SK-N-SH (cell line): ENCODE data around the gene CDH23. TPM values are rescaled to one million over a fixed set of nuclear protein-coding genes. Genes with fewer than 3 reads are reported as not detected.

Experiments used
- CTCF ChIA-PET: fragments of 300-600, 350-600 bp; formaldehyde crosslinking; extraction: SDS; loops from one replicate; lab custom pipeline; 2021; lab: Yijun Ruan, JAX
- POLR2A ChIA-PET: fragments of 350-600 bp; sonication (Branson Sonifier 250); formaldehyde crosslinking; extraction: SDS; loops from one replicate; lab custom pipeline; 2020; ENCODE audit warnings: antibody characterized with exemption, inconsistent platforms; lab: Yijun Ruan, JAX
- DNase-seq: peaks from one replicate; pipeline ENCODE4 v3.0.0; 2012
- H2AFZ ChIP-seq: fragments of 200-600 bp; sonication (generic); 2 replicates; pipeline ENCODE4 v1.8.1; 2016; ENCODE audit warnings: antibody characterized with exemption, mild to moderate bottlenecking, low read depth
- H3F3A ChIP-seq: fragments of 200-600 bp; sonication (generic); replicated peaks from 2 replicates; pipeline ENCODE3; 2016; ENCODE audit warnings: antibody characterized with exemption, mild to moderate bottlenecking; ENCODE audit not compliant: insufficient read depth
- H3K27ac ChIP-seq, 2 experiments: fragments of 200-500 bp in 1 of 2; fragments of 200-600 bp in 1 of 2; sonication (Bioruptor generic) in 1 of 2; sonication (generic), shearing (Covaris generic) in 1 of 2; 2 replicates each; pipeline versions ENCODE4 v1.5.1 to v1.6.1; 2014 to 2016; ENCODE audit warnings: low read depth in 2 of 2, inconsistent platforms in 1 of 2, low read length in 1 of 2, mild to moderate bottlenecking in 1 of 2, mixed read lengths in 1 of 2
- H3K27me3 ChIP-seq: fragments of 200-600 bp; sonication (generic), shearing (Covaris generic); 2 replicates; pipeline ENCODE4 v1.6.1; 2016; ENCODE audit warnings: mixed run types; ENCODE audit not compliant: insufficient read depth
- H3K36me3 ChIP-seq, 2 experiments: fragments of 200-500 bp in 1 of 2; fragments of 200-600 bp in 1 of 2; sonication (Bioruptor generic) in 1 of 2; sonication (generic) in 1 of 2; replicated peaks in 1 of 2; 2 replicates each; pipeline versions ENCODE3 to v1.5.1; 2014 to 2016; ENCODE audit warnings: low read length in 1 of 2, mild to moderate bottlenecking in 1 of 2; ENCODE audit not compliant: insufficient read depth in 2 of 2, control insufficient read depth in 1 of 2
- H3K4me1 ChIP-seq, 2 experiments: fragments of 200-500 bp in 1 of 2; fragments of 200-600 bp in 1 of 2; sonication (Bioruptor generic) in 1 of 2; sonication (generic), shearing (Covaris generic) in 1 of 2; 2 replicates each; pipeline versions ENCODE4 v1.5.1 to v1.6.1; 2014 to 2016; ENCODE audit warnings: low read depth in 1 of 2, low read length in 1 of 2, mixed run types in 1 of 2; ENCODE audit not compliant: insufficient read depth in 2 of 2, control insufficient read depth in 1 of 2
- H3K4me2 ChIP-seq: fragments of 200-600 bp; sonication (generic), shearing (Covaris generic); 2 replicates; pipeline ENCODE4 v1.6.1; 2017; ENCODE audit warnings: mixed run types
- H3K4me3 ChIP-seq, 2 experiments: fragments of 200-500 bp in 1 of 2; fragments of 200-600 bp in 1 of 2; sonication (Bioruptor generic) in 1 of 2; sonication (generic), shearing (Covaris generic) in 1 of 2; 2 replicates each; pipeline versions ENCODE4 v1.5.1 to v1.8.1; 2014 to 2016; ENCODE audit warnings: low read depth in 2 of 2, inconsistent platforms in 1 of 2, low read length in 1 of 2, mild to moderate bottlenecking in 1 of 2, mixed read lengths in 1 of 2, moderate library complexity in 1 of 2
- H3K79me2 ChIP-seq: fragments of 200-600 bp; sonication (generic); 2 replicates; pipeline ENCODE4 v1.8.1; 2017; ENCODE audit warnings: mild to moderate bottlenecking; ENCODE audit not compliant: insufficient read depth
- H3K9ac ChIP-seq: fragments of 200-600 bp; sonication (generic); 2 replicates; pipeline ENCODE4 v1.6.1; 2017; ENCODE audit warnings: mixed run types
- H3K9me2 ChIP-seq: fragments of 200-600 bp; sonication (generic); 2 replicates; pipeline ENCODE4 v1.6.1; 2017; ENCODE audit warnings: mixed run types
- H3K9me3 ChIP-seq: fragments of 200-600 bp; sonication (generic); 2 replicates; pipeline ENCODE4 v1.6.1; 2017; ENCODE audit warnings: mixed run types, mild to moderate bottlenecking, moderate library complexity
- H4K20me1 ChIP-seq: fragments of 200-600 bp; sonication (generic); 2 replicates; pipeline ENCODE4 v1.6.1; 2017; ENCODE audit warnings: mild to moderate bottlenecking, mixed run types; ENCODE audit not compliant: insufficient read depth
- CHD2 ChIP-seq: fragments of 150-350 bp; IDR thresholded peaks from 2 replicates; pipeline ENCODE4 v1.6.1; 2018; ENCODE audit warnings: low read length; ENCODE audit not compliant: partially characterized antibody
- GATA2 ChIP-seq: sonication (generic); formaldehyde crosslinking; IDR thresholded peaks from 2 replicates; pipeline ENCODE4 v1.5.0; 2020; ENCODE audit warnings: mild to moderate bottlenecking, missing genetic modification reagents
- MXI1 ChIP-seq: IDR thresholded peaks from 2 replicates; pipeline ENCODE4 v1.6.1; 2012; ENCODE audit warnings: mild to moderate bottlenecking, low read depth, low read length, improper control_type of control experiment
- NFIC ChIP-seq: IDR thresholded peaks from 2 replicates; pipeline ENCODE4 v1.4.0; 2012; ENCODE audit warnings: borderline replicate concordance
- NRF1 ChIP-seq: IDR thresholded peaks from 2 replicates; pipeline ENCODE4 v1.6.1; 2012; ENCODE audit warnings: low read depth, mild to moderate bottlenecking, low read length
- RAD21 ChIP-seq: IDR thresholded peaks from 2 replicates; pipeline ENCODE4 v1.6.1; 2012; ENCODE audit warnings: mild to moderate bottlenecking, low read length
- RFX5 ChIP-seq: IDR thresholded peaks from 2 replicates; pipeline ENCODE4 v1.6.1; 2012; ENCODE audit warnings: mild to moderate bottlenecking, improper control_type of control experiment, low read length
- TAF1 ChIP-seq: IDR thresholded peaks from 2 replicates; pipeline ENCODE4 v1.6.1; 2012; ENCODE audit warnings: low read depth, mild to moderate bottlenecking, low read length, moderate library complexity, borderline replicate concordance
- ZBTB33 ChIP-seq: IDR thresholded peaks from 2 replicates; pipeline ENCODE4 v1.4.0; 2012; ENCODE audit warnings: low read depth, borderline replicate concordance
- WGBS: methylation state at CpG from one replicate; pipeline ENCODE4 v1.1.6; 2017; ENCODE audit warnings: low lambda C conversion rate; 5-methylcytosine and 5-hydroxymethylcytosine counted together
- polyA plus RNA-seq, 3 experiments: library from polyadenylated mRNA; depleted of rRNA; stranded (reverse); fragments of >200 nt; gene quantifications; 2 replicates each; pipeline ENCODE4 v1.2.3, GENCODE V29; 2012
- TF ChIP-seq, protein P1 (sequence below): fragments of 200-600 bp; sonication (generic); IDR thresholded peaks from 2 replicates; pipeline ENCODE4 v1.6.1; 2017; ENCODE audit warnings: antibody characterized with exemption, mild to moderate bottlenecking, moderate library complexity
- TF ChIP-seq, protein P2 (sequence below): IDR thresholded peaks from 2 replicates; pipeline ENCODE4 v1.4.0; 2012; ENCODE audit warnings: low read depth
- TF ChIP-seq, protein P3 (sequence below): IDR thresholded peaks from 2 replicates; pipeline ENCODE4 v1.4.0; 2012; ENCODE audit warnings: low read depth, borderline replicate concordance
- TF ChIP-seq, protein P4 (sequence below): IDR thresholded peaks from 2 replicates; pipeline ENCODE4 v1.6.1; 2012; ENCODE audit warnings: mild to moderate bottlenecking, low read depth, low read length, moderate library complexity

Gene CDH23
- polyA plus RNA-seq, 1 of the 3 experiments (the other 2 are of a cell fraction) = 0.03 TPM

GRCh38 chr10:71565284-71566000 lies 168.7 kb downstream of the CDH23 start:
- H3K4me2 ChIP-seq = no peak overlapping the region
- no peaks in the 10 kb centered on the region for H3F3A ChIP-seq
- H4K20me1 ChIP-seq = peaks cover 3% of the 10 kb centered on the region; the same call in 1 of the 2 replicates
- no peak overlapping the region for H2AFZ ChIP-seq
- no peaks in the 10 kb centered on the region for H3K9me3 ChIP-seq
- TF ChIP-seq, protein P1, sequence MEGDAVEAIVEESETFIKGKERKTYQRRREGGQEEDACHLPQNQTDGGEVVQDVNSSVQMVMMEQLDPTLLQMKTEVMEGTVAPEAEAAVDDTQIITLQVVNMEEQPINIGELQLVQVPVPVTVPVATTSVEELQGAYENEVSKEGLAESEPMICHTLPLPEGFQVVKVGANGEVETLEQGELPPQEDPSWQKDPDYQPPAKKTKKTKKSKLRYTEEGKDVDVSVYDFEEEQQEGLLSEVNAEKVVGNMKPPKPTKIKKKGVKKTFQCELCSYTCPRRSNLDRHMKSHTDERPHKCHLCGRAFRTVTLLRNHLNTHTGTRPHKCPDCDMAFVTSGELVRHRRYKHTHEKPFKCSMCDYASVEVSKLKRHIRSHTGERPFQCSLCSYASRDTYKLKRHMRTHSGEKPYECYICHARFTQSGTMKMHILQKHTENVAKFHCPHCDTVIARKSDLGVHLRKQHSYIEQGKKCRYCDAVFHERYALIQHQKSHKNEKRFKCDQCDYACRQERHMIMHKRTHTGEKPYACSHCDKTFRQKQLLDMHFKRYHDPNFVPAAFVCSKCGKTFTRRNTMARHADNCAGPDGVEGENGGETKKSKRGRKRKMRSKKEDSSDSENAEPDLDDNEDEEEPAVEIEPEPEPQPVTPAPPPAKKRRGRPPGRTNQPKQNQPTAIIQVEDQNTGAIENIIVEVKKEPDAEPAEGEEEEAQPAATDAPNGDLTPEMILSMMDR = no peak
- no peak for TF ChIP-seq NRF1
- TF ChIP-seq, protein P2, sequence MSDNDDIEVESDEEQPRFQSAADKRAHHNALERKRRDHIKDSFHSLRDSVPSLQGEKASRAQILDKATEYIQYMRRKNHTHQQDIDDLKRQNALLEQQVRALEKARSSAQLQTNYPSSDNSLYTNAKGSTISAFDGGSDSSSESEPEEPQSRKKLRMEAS = no peak
- no peak for TF ChIP-seq TAF1
- no peak for TF ChIP-seq RFX5
- TF ChIP-seq RAD21 = no peak
- no peak for TF ChIP-seq GATA2
- TF ChIP-seq, protein P3, sequence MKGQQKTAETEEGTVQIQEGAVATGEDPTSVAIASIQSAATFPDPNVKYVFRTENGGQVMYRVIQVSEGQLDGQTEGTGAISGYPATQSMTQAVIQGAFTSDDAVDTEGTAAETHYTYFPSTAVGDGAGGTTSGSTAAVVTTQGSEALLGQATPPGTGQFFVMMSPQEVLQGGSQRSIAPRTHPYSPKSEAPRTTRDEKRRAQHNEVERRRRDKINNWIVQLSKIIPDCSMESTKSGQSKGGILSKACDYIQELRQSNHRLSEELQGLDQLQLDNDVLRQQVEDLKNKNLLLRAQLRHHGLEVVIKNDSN = no peak
- TF ChIP-seq NFIC = no peak
- no peak for TF ChIP-seq ZBTB33
- no peak for TF ChIP-seq MXI1
- TF ChIP-seq, protein P4, sequence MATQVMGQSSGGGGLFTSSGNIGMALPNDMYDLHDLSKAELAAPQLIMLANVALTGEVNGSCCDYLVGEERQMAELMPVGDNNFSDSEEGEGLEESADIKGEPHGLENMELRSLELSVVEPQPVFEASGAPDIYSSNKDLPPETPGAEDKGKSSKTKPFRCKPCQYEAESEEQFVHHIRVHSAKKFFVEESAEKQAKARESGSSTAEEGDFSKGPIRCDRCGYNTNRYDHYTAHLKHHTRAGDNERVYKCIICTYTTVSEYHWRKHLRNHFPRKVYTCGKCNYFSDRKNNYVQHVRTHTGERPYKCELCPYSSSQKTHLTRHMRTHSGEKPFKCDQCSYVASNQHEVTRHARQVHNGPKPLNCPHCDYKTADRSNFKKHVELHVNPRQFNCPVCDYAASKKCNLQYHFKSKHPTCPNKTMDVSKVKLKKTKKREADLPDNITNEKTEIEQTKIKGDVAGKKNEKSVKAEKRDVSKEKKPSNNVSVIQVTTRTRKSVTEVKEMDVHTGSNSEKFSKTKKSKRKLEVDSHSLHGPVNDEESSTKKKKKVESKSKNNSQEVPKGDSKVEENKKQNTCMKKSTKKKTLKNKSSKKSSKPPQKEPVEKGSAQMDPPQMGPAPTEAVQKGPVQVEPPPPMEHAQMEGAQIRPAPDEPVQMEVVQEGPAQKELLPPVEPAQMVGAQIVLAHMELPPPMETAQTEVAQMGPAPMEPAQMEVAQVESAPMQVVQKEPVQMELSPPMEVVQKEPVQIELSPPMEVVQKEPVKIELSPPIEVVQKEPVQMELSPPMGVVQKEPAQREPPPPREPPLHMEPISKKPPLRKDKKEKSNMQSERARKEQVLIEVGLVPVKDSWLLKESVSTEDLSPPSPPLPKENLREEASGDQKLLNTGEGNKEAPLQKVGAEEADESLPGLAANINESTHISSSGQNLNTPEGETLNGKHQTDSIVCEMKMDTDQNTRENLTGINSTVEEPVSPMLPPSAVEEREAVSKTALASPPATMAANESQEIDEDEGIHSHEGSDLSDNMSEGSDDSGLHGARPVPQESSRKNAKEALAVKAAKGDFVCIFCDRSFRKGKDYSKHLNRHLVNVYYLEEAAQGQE = no peak
- TF ChIP-seq CHD2 = no peak
- TF ChIP-seq, all 33 proteins: peak for 0
- ChIA-PET CTCF (interaction anchor here (0.7 to 11.4 kb wide), 9 partner anchors 9 to 250 kb away, joined by 3 to 223 read pairs (median 3); partner anchors contain the start of gene CDH23), POLR2A (no interaction called here)
- H3K36me3 ChIP-seq = no peaks in the 10 kb centered on the region
- no peak overlapping the region for H3K27ac ChIP-seq
- 24% methylated on average over 1 of the region's 2 CpGs for WGBS
- H3K9ac ChIP-seq = no peak overlapping the region
- no peaks in the 10 kb centered on the region for H3K9me2 ChIP-seq
- no peaks in the 10 kb centered on the region for H3K79me2 ChIP-seq
- DNase-seq = no peak
- H3K27me3 ChIP-seq = peaks cover 8% of the 10 kb centered on the region
- H3K4me3 ChIP-seq = no peak overlapping the region
- peaks cover 0 to 2% of the 10 kb centered on the region in 2 experiments; a peak in 2 of 4 replicates for H3K4me1 ChIP-seq
